Measurements from ENCODE around the gene SRD5A3.

SRD5A3 gene

DNA sequence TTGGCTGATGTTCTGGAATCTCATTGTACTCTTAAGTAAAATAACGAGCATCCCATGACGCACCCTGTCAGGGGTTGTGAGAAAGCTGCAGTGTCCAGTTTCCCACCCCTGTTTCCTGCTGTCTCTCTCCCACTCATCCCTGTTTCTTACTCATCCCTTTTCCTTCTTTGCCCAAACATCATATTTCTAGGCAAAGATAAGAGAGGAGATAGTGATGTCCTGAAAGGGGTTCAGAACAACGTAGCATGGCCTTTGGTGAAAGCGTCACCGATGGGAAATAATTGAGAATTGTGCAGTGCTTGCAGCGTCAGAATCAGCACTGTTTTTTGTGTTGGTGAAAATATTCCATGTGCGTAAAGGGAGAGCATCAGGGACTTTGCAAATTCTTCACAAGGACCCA lies 26.2 kb downstream of the SRD5A3 start:
- Histone ChIP-seq H3K27ac (ENCODE audit: low read depth, low read length) (no peak overlapping the region), H3K4me2 (ENCODE audit: low read length) (no peak overlapping the region)
- TF ChIP-seq EZH2phosphoT487 (IDR thresholded peaks at IDR 0.05; ENCODE audit: borderline replicate concordance, low read length), result no peak
- TF ChIP-seq CTCF (IDR thresholded peaks at IDR 0.05; ENCODE audit: low read depth, low read length, poor library complexity, severe bottlenecking), result no peak

DNA sequence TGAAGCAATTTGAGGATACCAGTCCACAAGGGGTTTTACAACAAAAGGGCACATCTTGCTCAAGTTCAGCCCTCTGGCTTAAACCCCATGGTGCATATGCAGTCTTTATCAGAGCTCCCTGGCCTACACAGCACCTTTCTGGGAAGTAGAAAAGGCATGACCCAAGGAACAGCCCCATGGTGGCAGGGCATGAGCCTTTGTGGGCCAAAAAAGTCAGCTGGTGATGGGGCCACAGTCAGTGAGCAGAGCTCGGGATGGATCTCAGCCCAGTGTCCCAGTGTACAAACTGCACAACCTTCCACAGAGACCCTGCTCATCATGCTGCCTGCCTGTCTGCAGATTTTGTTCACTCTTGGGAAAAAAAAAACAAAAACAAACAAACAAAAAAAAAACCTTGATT lies 27.4 kb downstream of the SRD5A3 start:
- TF ChIP-seq EZH2phosphoT487 (IDR thresholded peaks at IDR 0.05; ENCODE audit: borderline replicate concordance, low read length) (no peak), CTCF (IDR thresholded peaks at IDR 0.05; ENCODE audit: low read depth, low read length, poor library complexity, severe bottlenecking) (no peak)
- no peaks in the 10 kb centered on the region for H3K36me3 ChIP-seq (ENCODE audit: control insufficient read depth, low read length)
- no peak overlapping the region for H3K4me3 ChIP-seq (ENCODE audit: low read length)
- H3K79me2 ChIP-seq (ENCODE audit: control insufficient read depth, low read length), result no peaks in the 10 kb centered on the region
- no peaks in the 10 kb centered on the region for H3K4me1 ChIP-seq (ENCODE audit: control insufficient read depth, low read length)
- H3K4me2 ChIP-seq (ENCODE audit: low read length), result no peak overlapping the region
- H3K9me2 ChIP-seq (replicated peaks; ENCODE audit: control insufficient read depth, low read length), result no peaks in the 10 kb centered on the region
- no peak overlapping the region for H3K27ac ChIP-seq (ENCODE audit: low read depth, low read length)
- H3K9me3 ChIP-seq (ENCODE audit: control insufficient read depth, insufficient read depth, low read length), result no peaks in the 10 kb centered on the region
- H3K27me3 ChIP-seq (ENCODE audit: control insufficient read depth, low read length), result no peaks in the 10 kb centered on the region
- no peaks in the 10 kb centered on the region for H3F3A ChIP-seq (ENCODE audit: control insufficient read depth, insufficient read depth)
- no peaks in the 10 kb centered on the region for H4K20me1 ChIP-seq (ENCODE audit: control insufficient read depth, insufficient read depth, low read depth, low read length)

More for the DNA sequence above, 26.2 kb downstream of the SRD5A3 start:
- H3K4me1 ChIP-seq (ENCODE audit: control insufficient read depth, low read length), result no peaks in the 10 kb centered on the region
- no peaks in the 10 kb centered on the region for H3K79me2 ChIP-seq (ENCODE audit: control insufficient read depth, low read length)
- no peaks in the 10 kb centered on the region for H3K9me3 ChIP-seq (ENCODE audit: control insufficient read depth, insufficient read depth, low read length)
- H3K27me3 ChIP-seq (ENCODE audit: control insufficient read depth, low read length), result no peaks in the 10 kb centered on the region
- no peaks in the 10 kb centered on the region for H3F3A ChIP-seq (ENCODE audit: control insufficient read depth, insufficient read depth)
- no peaks in the 10 kb centered on the region for H3K9me2 ChIP-seq (replicated peaks; ENCODE audit: control insufficient read depth, low read length)
- H3K36me3 ChIP-seq (ENCODE audit: control insufficient read depth, low read length), result no peaks in the 10 kb centered on the region
- no peaks in the 10 kb centered on the region for H4K20me1 ChIP-seq (ENCODE audit: control insufficient read depth, insufficient read depth, low read depth, low read length)
- no peak overlapping the region for H3K4me3 ChIP-seq (ENCODE audit: low read length)

DNA sequence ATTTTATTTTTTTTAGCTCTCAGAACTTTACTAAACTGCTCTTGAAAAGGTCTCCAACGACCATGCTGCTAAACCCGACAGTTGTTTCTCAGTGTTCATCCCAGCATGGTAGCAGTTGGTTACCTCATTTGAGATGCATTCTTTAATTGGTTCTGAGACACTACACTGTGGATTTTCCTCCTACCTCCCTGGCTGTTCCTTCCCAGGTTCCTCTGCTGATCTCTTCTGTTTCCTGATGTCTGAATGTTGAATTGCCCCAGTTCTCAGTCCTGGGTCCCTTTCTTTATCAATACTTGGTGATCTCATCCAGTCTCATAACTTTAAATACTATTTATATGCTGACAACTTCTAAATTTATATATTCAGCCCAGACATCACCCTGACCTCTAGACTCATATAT lies 30.7 kb downstream of the SRD5A3 start:
- H3K4me3 ChIP-seq (ENCODE audit: low read length), result no peak overlapping the region
- H3F3A ChIP-seq (ENCODE audit: control insufficient read depth, insufficient read depth), result no peaks in the 10 kb centered on the region
- no peaks in the 10 kb centered on the region for H3K9me2 ChIP-seq (replicated peaks; ENCODE audit: control insufficient read depth, low read length)
- H3K27ac ChIP-seq (ENCODE audit: low read depth, low read length), result no peak overlapping the region
- no peaks in the 10 kb centered on the region for H3K27me3 ChIP-seq (ENCODE audit: control insufficient read depth, low read length)
- TF ChIP-seq EZH2phosphoT487 (IDR thresholded peaks at IDR 0.05; ENCODE audit: borderline replicate concordance, low read length) (no peak), CTCF (IDR thresholded peaks at IDR 0.05; ENCODE audit: low read depth, low read length, poor library complexity, severe bottlenecking) (no peak)
- H3K4me1 ChIP-seq (ENCODE audit: control insufficient read depth, low read length), result no peaks in the 10 kb centered on the region
- no peaks in the 10 kb centered on the region for H4K20me1 ChIP-seq (ENCODE audit: control insufficient read depth, insufficient read depth, low read depth, low read length)
- no peaks in the 10 kb centered on the region for H3K9me3 ChIP-seq (ENCODE audit: control insufficient read depth, insufficient read depth, low read length)
- no peaks in the 10 kb centered on the region for H3K36me3 ChIP-seq (ENCODE audit: control insufficient read depth, low read length)
- no peaks in the 10 kb centered on the region for H3K79me2 ChIP-seq (ENCODE audit: control insufficient read depth, low read length)
- H3K4me2 ChIP-seq (ENCODE audit: low read length), result no peak overlapping the region

Data from DOHH2 (cell line).